Pancreas (tissue), 10 donors: ENCODE data around the gene DTNA. TPM values are rescaled to one million over a fixed set of nuclear protein-coding genes. Genes with fewer than 3 reads are reported as not detected.

ENCODE experiments used
- ATAC-seq, 4 donors: fragments of 200-7000 bp; cut with Tn5 transposase; one replicate each; pipeline versions ENCODE4 v1.8.0 to v1.9.1; 2020; ENCODE audit warnings: mild to moderate bottlenecking in 4 of 4, moderate library complexity in 4 of 4
- DNase-seq, 6 donors: peaks; one replicate each; pipeline ENCODE4 v3.0.0-alpha.2; 2020
- FAIRE-seq: peaks from 2 replicates; lab custom pipeline; 2012; peaks lifted over from hg19 to GRCh38; lab: Jason Lieb, UNC
- H3K27ac ChIP-seq, 4 donors: fragments of 200-600 bp; sonication (generic); 1 replicate in 3 of 4; 2 replicates in 1 of 4; pipeline versions ENCODE4 v1.5.0 to v1.8.0; 2020
- H3K27me3 ChIP-seq, 4 donors: fragments of 200-600 bp; one replicate each; pipeline ENCODE4 v1.8.0; 2021
- H3K36me3 ChIP-seq, 3 donors: fragments of 200-600 bp; sonication (generic) in 1 of 3; one replicate each; pipeline versions ENCODE4 v1.5.0 to v1.8.0; 2020 to 2021
- H3K4me1 ChIP-seq, 3 donors: fragments of 200-600 bp; one replicate each; pipeline ENCODE4 v1.8.0; 2021
- H3K4me3 ChIP-seq, 4 donors: fragments of 200-600 bp; sonication (generic) in 2 of 4; one replicate each; pipeline versions ENCODE4 v1.5.0 to v1.8.0; 2020 to 2021
- H3K9me3 ChIP-seq, 4 donors: fragments of 200-600 bp; one replicate each; pipeline ENCODE4 v1.8.0; 2021
- CTCF ChIP-seq, 4 donors: fragments of 200-600 bp; sonication (generic) in 3 of 4; IDR thresholded peaks; one replicate each; pipeline versions ENCODE4 v1.5.0 to v1.8.0; 2021; ENCODE audit warnings: antibody characterized with exemption in 4 of 4
- WGBS, 2 donors: extraction: QIAGEN DNeasy Blood & Tissue Kit; methylation state at CpG; one replicate each; pipeline ENCODE4 v1.1.7; 2013; 5-methylcytosine and 5-hydroxymethylcytosine counted together
- intact Hi-C, 3 donors: fragments of 100-400 bp; cut with DNase I; formaldehyde crosslinking; loops; one replicate each; pipeline versions ENCODE4 v1.11.1 to v1.14.2; 2022
- polyA plus RNA-seq, 2 donors: library from polyadenylated mRNA; stranded (reverse); fragments of 200-250 nt; gene quantifications; one replicate each; pipeline ENCODE4 v1.2.3, GENCODE V29; 2013
- total RNA-seq, 6 donors: library from RNA; stranded (reverse); fragmentation: NEBNext Ultra II Directional in 4 of 6; extraction: Animal tissue kit (Norgen Biotek cat#: 25700) in 4 of 6; gene quantifications; one replicate each; pipeline versions ENCODE4 v1.2.1 to v1.2.4, GENCODE V29; 2021 to 2023
- donor health status: healthy with polysubstance abuse.
- donor health status: DM: no; HTN: no; CAD: no; lungs with moderate emphysema.
- donor health status: DM: no; HTN: no; CAD: no.
- donor health status: control.
- donor health status: control.
- donor health status: Bipolar disorder and iron deficiency.
- donor health status: DM: yes; HTN: yes; CAD: no.
- donor health status: DM: no; HTN: no; CAD: no.
- donor health status: DM: no; HTN: no; CAD: no.
- donor health status: DM: yes; HTN: yes; CAD: no.

DTNA gene
- total and polyA plus RNA-seq, 8 donors: 15.3 to 37.5 (median 26.4) TPM

- intact Hi-C loops: no loop called here
- no peak for DNase-seq
- no peaks in the 10 kb centered on the region for H3K36me3 ChIP-seq
Measured at GRCh38 chr18:34691614-34692013, 18.5 kb upstream of the DTNA start.

GRCh38 chr18:34694591-34695165 lies 15.4 kb upstream of the DTNA start:
- Histone ChIP-seq H3K4me1 (peaks cover 6 to 10% (median 8%) of the 10 kb centered on the region in 3 donors), H3K4me3 (no peak overlapping the region), H3K9me3 (no peaks in the 10 kb centered on the region), H3K27me3 (no peaks in the 10 kb centered on the region), H3K27ac (no peak overlapping the region), H3K36me3 (no peaks in the 10 kb centered on the region)
- FAIRE-seq (no peak), DNase-seq (no peak), ATAC-seq (peak in 3 of 4 donors; percentile 41 to 52 (median 48))
- intact Hi-C loops: no loop called here
- 49 to 52% methylated on average over 5 of the region's 5 CpGs for WGBS, 2 donors
- no peak for TF ChIP-seq CTCF (IDR thresholded peaks at IDR 0.05)

More at GRCh38 chr18:34691614-34692013, 18.5 kb upstream of the DTNA start:
- FAIRE-seq: no peak
- Histone ChIP-seq H3K4me1 (peaks cover 6 to 10% (median 8%) of the 10 kb centered on the region in 3 donors), H3K27me3 (no peaks in the 10 kb centered on the region), H3K9me3 (no peaks in the 10 kb centered on the region), H3K27ac (no peak overlapping the region), H3K4me3 (no peak overlapping the region)
- no peak for TF ChIP-seq CTCF (IDR thresholded peaks at IDR 0.05)
- no peak for ATAC-seq

- Histone ChIP-seq H3K27ac (no peak overlapping the region), H3K4me3 (no peak overlapping the region), H3K9me3 (no peaks in the 10 kb centered on the region), H3K4me1 (peaks cover 6 to 10% (median 8%) of the 10 kb centered on the region in 3 donors), H3K27me3 (no peaks in the 10 kb centered on the region), H3K36me3 (no peaks in the 10 kb centered on the region)
- FAIRE-seq (no peak), DNase-seq (no peak), ATAC-seq (peak in 3 of 4 donors; percentile 51 to 64 (median 54))
- TF ChIP-seq CTCF (IDR thresholded peaks at IDR 0.05): no peak
- WGBS, 2 donors: 77 to 82% methylated on average over 5 of the region's 5 CpGs
- intact Hi-C loops: no loop called here
Measured at GRCh38 chr18:34695310-34695709, 14.8 kb upstream of the DTNA start.

- DNase-seq (no peak), FAIRE-seq (no peak), ATAC-seq (no peak)
- H3K27ac ChIP-seq: no peak overlapping the region
- H3K27me3 ChIP-seq: no peaks in the 10 kb centered on the region
- 91 to 92% methylated on average over 2 of the region's 2 CpGs for WGBS, 2 donors
- H3K36me3 ChIP-seq: no peaks in the 10 kb centered on the region
- intact Hi-C loops: no loop called here
- no peak for TF ChIP-seq CTCF (IDR thresholded peaks at IDR 0.05)
- H3K9me3 ChIP-seq: no peaks in the 10 kb centered on the region
- H3K4me3 ChIP-seq: no peak overlapping the region
- H3K4me1 ChIP-seq: peaks cover 6 to 10% (median 8%) of the 10 kb centered on the region in 3 donors
Measured at GRCh38 chr18:34696671-34697070, 13.4 kb upstream of the DTNA start.

GRCh38 chr18:34697233-34697632 lies 12.9 kb upstream of the DTNA start:
- FAIRE-seq (no peak), DNase-seq (no peak), ATAC-seq (no peak)
- Histone ChIP-seq H3K27me3 (no peaks in the 10 kb centered on the region), H3K9me3 (no peaks in the 10 kb centered on the region), H3K4me1 (peaks cover 6 to 10% (median 8%) of the 10 kb centered on the region in 3 donors), H3K4me3 (no peak overlapping the region), H3K27ac (no peak overlapping the region), H3K36me3 (no peaks in the 10 kb centered on the region)
- TF ChIP-seq CTCF (IDR thresholded peaks at IDR 0.05): no peak
- WGBS, 2 donors: 92 to 93% methylated on average over 1 of the region's 1 CpG
- intact Hi-C loops: no loop called here
